DND-41 (cell line): Measurements from ENCODE around the gene NT5DC3.

Experiments used
- EZH2 ChIP-seq: IDR thresholded peaks from 3 replicates; pipeline ENCODE4 v1.6.1; 2012; ENCODE audit warnings: borderline replicate concordance, low read depth, mild to moderate bottlenecking, moderate library complexity, low read length, inconsistent platforms; ENCODE audit not compliant: severe bottlenecking
- TF ChIP-seq, protein P1 (sequence below): IDR thresholded peaks from 2 replicates; pipeline ENCODE4 v1.5.1; 2012; ENCODE audit warnings: borderline replicate concordance, low read length, moderate library complexity, mild to moderate bottlenecking; ENCODE audit not compliant: poor library complexity, severe bottlenecking; ENCODE audit errors: extremely low read depth

DNA sequence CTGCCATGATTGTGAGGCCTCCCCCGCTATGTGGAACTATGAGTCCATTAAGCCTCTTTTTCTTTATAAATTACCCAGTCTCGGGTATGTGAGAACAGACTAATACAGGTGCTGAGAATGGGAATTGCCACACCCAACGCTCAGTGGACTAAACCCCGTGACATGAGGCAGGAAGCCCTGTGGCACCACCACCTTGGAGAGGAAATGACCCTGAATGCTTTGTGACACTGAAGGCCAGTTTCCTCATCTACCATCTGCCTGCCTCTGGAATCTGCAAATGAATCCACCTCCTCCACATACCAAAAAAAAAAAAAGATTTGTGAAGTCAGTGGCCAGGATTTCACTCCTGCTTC is 41.6 kb downstream of the NT5DC3 start:
- no peak for TF ChIP-seq EZH2
- TF ChIP-seq, protein P1, sequence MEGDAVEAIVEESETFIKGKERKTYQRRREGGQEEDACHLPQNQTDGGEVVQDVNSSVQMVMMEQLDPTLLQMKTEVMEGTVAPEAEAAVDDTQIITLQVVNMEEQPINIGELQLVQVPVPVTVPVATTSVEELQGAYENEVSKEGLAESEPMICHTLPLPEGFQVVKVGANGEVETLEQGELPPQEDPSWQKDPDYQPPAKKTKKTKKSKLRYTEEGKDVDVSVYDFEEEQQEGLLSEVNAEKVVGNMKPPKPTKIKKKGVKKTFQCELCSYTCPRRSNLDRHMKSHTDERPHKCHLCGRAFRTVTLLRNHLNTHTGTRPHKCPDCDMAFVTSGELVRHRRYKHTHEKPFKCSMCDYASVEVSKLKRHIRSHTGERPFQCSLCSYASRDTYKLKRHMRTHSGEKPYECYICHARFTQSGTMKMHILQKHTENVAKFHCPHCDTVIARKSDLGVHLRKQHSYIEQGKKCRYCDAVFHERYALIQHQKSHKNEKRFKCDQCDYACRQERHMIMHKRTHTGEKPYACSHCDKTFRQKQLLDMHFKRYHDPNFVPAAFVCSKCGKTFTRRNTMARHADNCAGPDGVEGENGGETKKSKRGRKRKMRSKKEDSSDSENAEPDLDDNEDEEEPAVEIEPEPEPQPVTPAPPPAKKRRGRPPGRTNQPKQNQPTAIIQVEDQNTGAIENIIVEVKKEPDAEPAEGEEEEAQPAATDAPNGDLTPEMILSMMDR: no peak
